Stimulated activated CD4-positive, alpha-beta T cell treated with anti-CD3 and anti-CD28 coated beads, Interleukin-4, amount 100 ng/mL, for 48 hours (primary cell): ENCODE results near the gene GRXCR2.
A peak's percentile ranks its signal among the peaks of the same experiment; 100 is the strongest.

Source experiments
- DNase-seq, 2 donors: peaks; one replicate each; pipeline ENCODE4 v3.0.0-alpha.2; 2020; ENCODE audit warnings: low read depth in 2 of 2

The GRXCR2 gene

GRCh38 chr5:145835848-145836239, 37.0 kb downstream of the GRXCR2 start:
- DNase-seq: no peak

GRCh38 chr5:145834917-145835847, 37.6 kb downstream of the GRXCR2 start, which contains the start of gene PRELID2:
PRELID2 (minus strand) TSS chr5:145835342; CDS start chr5:145835251, 91 bp downstream.
- peak; percentile 38 to 41 for DNase-seq

- DNase-seq: no peak
Measured at GRCh38 chr5:145834554-145834916, 38.3 kb downstream of the GRXCR2 start.

- DNase-seq: no peak
Measured at GRCh38 chr5:145833631-145834200, 39.1 kb downstream of the GRXCR2 start.

DNA sequence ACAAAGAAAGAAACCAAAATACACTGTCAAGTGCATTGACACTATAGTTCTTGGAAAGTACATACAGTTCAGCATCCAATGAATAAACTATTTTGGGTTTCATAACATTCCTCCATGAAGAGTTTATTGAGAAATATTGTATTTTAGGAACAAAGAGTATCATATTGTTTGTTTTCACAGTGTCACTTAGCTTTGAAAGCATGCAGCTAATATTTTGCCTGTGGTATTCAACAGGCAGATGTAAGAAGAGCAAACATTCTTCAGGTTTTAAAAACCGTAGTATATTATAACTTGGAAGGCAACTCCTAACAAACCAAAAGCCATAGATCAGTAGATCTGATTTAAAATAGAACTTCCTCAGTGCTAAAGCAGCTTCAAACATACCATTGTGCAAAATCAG, 42.2 kb downstream of the GRXCR2 start:
- no peak for DNase-seq

- DNase-seq: no peak
Measured at GRCh38 chr5:145829708-145830361, 43.0 kb downstream of the GRXCR2 start.

GRCh38 chr5:145826895-145827674, 45.7 kb downstream of the GRXCR2 start:
- no peak for DNase-seq

- DNase-seq: no peak
Measured at GRCh38 chr5:145825751-145826180, 47.0 kb downstream of the GRXCR2 start.

DNA sequence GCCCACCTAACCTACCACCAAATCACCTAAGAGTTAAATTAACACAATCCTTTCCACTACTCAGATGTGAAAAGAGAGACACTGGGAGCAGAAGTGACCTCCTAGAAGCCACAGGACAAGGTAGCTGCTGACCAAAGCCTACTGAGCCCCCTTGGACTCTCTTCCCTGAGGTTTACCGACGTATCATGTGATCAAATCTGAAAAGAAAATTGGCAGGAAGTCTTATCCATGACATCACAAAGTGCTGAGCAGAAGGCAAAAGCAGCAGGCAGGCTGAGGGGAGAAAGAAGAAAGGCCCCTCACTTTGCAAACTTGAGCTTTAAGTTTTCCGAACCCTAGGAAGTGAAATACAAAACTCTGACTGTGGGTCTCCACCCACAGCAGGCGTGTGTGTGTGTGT, 48.8 kb downstream of the GRXCR2 start:
- no peak for DNase-seq

DNA sequence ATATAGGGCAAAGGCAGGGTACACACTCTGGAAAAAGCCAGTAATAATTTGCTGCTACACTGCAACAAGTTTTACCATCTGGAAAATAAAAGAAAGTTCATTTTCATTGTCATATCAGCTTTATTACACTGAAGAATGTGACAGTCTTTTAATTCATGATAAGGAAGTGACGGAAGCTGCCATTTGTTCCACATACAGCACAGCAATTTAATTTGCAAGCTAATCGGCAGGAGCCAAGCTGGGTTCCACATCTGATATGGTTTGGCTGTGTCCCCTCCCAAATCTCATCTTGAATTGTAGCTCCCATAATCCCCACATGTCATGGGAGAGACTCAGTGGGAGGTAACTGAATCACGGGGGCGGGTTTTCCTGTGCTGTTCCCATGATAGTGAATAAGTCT, 54.2 kb downstream of the GRXCR2 start:
- no peak for DNase-seq

DNA sequence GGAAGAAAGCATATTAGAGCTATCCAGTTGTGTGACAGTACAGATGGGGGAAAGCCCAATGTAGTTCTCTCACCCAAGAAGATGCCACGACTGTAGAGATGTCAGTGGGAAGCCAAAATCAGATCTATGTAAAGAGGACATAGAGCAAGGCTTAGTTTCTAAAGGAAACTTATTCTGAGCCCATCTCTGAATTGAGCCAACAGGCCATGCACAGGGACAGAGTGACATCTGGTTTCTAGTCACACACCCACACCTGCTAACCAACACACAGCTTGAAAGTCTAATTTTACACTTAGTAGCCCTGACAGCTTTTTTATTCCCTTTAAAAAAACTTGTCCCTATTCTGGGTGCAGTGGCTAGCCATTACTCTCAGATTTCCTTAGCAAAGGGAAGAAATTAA, 59.9 kb downstream of the GRXCR2 start:
- DNase-seq: no peak

DNA sequence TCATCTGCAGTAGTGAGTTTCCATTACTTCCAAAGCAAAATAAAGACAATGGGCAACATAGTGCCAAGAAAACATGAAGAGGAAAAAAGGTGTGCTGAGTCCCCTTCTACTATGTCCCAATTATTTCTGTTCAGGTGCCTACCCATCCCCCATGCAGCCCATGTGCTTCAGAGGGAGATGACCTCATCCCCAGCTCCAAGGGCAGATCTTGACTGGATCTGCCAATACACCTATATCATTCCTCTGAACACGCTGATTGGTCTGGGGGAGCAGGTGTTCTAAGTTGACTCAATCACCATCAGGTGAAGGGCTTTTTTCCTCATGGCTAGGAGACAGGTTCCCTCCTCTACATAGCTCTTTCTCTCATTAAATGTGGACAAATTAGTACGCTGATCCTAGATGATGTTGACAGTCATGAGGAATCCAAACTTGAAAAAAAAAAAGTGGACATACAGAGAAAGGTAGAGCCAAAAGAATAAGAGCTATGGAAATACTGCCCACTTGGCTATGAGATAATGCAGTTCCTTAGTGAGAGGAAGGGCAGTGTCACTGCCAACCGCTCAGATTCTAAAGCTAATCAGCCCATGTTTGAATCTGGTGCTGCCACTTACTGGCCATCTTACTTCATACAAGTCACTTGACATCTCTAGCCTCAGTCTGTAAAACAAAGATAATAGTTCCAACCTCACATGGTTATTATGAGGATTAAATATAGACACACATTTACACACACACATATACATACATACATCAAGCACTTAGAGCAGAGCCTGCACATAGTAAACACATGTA, 60.8 kb downstream of the GRXCR2 start:
- DNase-seq: no peak
